Esophagus muscularis mucosa (tissue), 4 donors: ENCODE results near the gene ZNF416.

Experiments used
- CTCF ChIP-seq, 3 experiments: fragments of 200-600 bp in 2 of 3; fragments of 450-650 bp in 1 of 3; sonication (generic) in 2 of 3; IDR thresholded peaks; one replicate each; pipeline ENCODE4 v1.5.1; 2017 to 2019; ENCODE audit warnings: antibody characterized with exemption in 3 of 3, mild to moderate bottlenecking in 2 of 3, moderate library complexity in 1 of 3
- EP300 ChIP-seq: sonication (generic); formaldehyde crosslinking; IDR thresholded peaks from one replicate; pipeline ENCODE4 v1.6.1; 2017; ENCODE audit warnings: antibody characterized with exemption
- POLR2A ChIP-seq: fragments of 450-650 bp; IDR thresholded peaks from one replicate; pipeline ENCODE4 v1.6.1; 2017; ENCODE audit warnings: antibody characterized with exemption, moderate library complexity, mild to moderate bottlenecking, low read depth
- POLR2AphosphoS5 ChIP-seq, 2 donors: sonication (generic); formaldehyde crosslinking; IDR thresholded peaks; one replicate each; pipeline ENCODE4 v1.6.1; 2017; ENCODE audit warnings: antibody characterized with exemption in 2 of 2

GRCh38 chr19:57563547-57563946 is 15.2 kb downstream of the ZNF416 start:
- no peak for TF ChIP-seq CTCF (IDR thresholded peaks at IDR 0.05)
- no peak for TF ChIP-seq POLR2A
- TF ChIP-seq EP300, result no peak
- TF ChIP-seq POLR2AphosphoS5 (IDR thresholded peaks at IDR 0.05), result no peak
